ENCODE results near the gene NTRK3. TPM values are rescaled to one million over a fixed set of nuclear protein-coding genes. Genes with fewer than 3 reads are reported as not detected.
A peak's percentile ranks its signal among the peaks of the same experiment; 100 is the strongest.

NTRK3 gene
- total and polyA plus RNA-seq, 2 of the 8 experiments (the other 6 are each of a cell fraction or from before 2014, with no cell fraction given) = 4.5 to 6.8 TPM

DNA sequence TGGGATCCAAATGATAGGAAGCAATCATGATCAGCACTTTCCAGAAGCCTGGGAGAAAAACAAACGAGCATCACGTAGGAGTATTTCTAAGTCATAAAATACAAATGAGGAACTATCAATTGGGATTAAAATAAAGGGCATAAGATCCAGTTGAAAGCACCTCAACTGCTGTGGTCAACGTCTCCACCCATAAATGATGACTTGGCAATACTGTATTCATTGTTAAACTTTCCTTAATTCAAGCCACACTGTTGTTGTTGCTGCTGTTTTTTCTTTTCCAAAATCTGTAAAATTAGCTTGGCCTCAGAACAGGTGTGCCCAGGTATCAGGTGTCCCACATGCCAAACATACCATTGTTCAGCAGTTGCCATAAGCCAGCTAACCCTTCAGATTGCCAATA is 395.8 kb downstream of the NTRK3 start:
- Histone ChIP-seq H3K4me2 (ENCODE audit: insufficient read depth in 1 of 2, low read depth in 2 of 2, low read length in 2 of 2) (no peak overlapping the region), H2BK20ac (ENCODE audit: low read length) (no peak overlapping the region), H4K20me1 (replicated peaks in 1 of 2; ENCODE audit: control insufficient read depth in 1 of 2, insufficient read depth in 2 of 2, low read length in 2 of 2) (no peaks in the 10 kb centered on the region), H2BK12ac (ENCODE audit: low read depth, low read length) (no peak overlapping the region), H3K79me1 (ENCODE audit: low read depth, low read length) (no peaks in the 10 kb centered on the region), H4K91ac (replicated peaks; ENCODE audit: insufficient read length, low read length) (no peak overlapping the region), H2BK15ac (ENCODE audit: low read length) (no peak overlapping the region), H3K27me3 (replicated peaks in 1 of 4; ENCODE audit: control insufficient read depth in 3 of 4, extremely low read depth in 1 of 4, insufficient read depth in 3 of 4, low read length in 3 of 4) (no peaks in the 10 kb centered on the region), H3K4me1 (replicated peaks in 1 of 4; ENCODE audit: control insufficient read depth in 3 of 4, insufficient read depth in 4 of 4, low read length in 3 of 4) (no peaks in the 10 kb centered on the region), H3K9ac (replicated peaks in 1 of 4; ENCODE audit: extremely low read depth in 1 of 4, low read depth in 3 of 4, low read length in 3 of 4) (no peak overlapping the region), H3K56ac (replicated peaks; ENCODE audit: insufficient read length, low read depth, low read length) (no peak overlapping the region), H3K4ac (replicated peaks; ENCODE audit: insufficient read length, low read depth, low read length) (no peak overlapping the region), H3K9me3 (ENCODE audit: insufficient read depth in 2 of 2, low read depth in 1 of 2, low read length in 1 of 2) (no peaks in the 10 kb centered on the region), H2BK120ac (replicated peaks; ENCODE audit: low read depth, low read length) (no peak overlapping the region), H3K14ac (ENCODE audit: insufficient read length) (no peak overlapping the region), H2BK5ac (ENCODE audit: low read depth, low read length) (no peak overlapping the region), H2AFZ (ENCODE audit: low read length) (no peak overlapping the region), H3K4me3 (ENCODE audit: extremely low read depth in 1 of 4, insufficient read depth in 2 of 4, low read depth in 3 of 4, low read length in 4 of 4) (no peak overlapping the region), H2AK5ac (ENCODE audit: low read depth, low read length) (no peak overlapping the region), H3K79me2 (ENCODE audit: control insufficient read depth in 1 of 2, insufficient read depth in 2 of 2, low read length in 2 of 2) (no peaks in the 10 kb centered on the region), H3K27ac (ENCODE audit: low read depth, low read length) (no peak overlapping the region), H4K5ac (ENCODE audit: insufficient read length, low read depth, low read length) (no peak overlapping the region), H3K36me3 (ENCODE audit: control insufficient read depth in 2 of 4, insufficient read depth in 4 of 4, low read length in 3 of 4) (no peaks in the 10 kb centered on the region), H3K23me2 (ENCODE audit: low read depth, low read length) (no peaks in the 10 kb centered on the region; the same call in 1 of the 2 replicates), H4K8ac (ENCODE audit: extremely low read depth, insufficient read depth, low read length) (no peak overlapping the region), H3K18ac (ENCODE audit: extremely low read depth, low read length) (no peak overlapping the region), H3K23ac (ENCODE audit: insufficient read length) (no peak overlapping the region)
- POLR2A ChIA-PET (ENCODE audit: partially characterized antibody) = no interaction called here
- WGBS, 2 experiments (ENCODE audit: extremely low coverage in 1 of 2, insufficient coverage in 1 of 2, insufficient read length in 1 of 2, insufficient replicate concordance in 2 of 2, low coverage in 1 of 2, low lambda C conversion rate in 2 of 2, missing lambda C conversion rate in 1 of 2) = 85% methylated on average over 3 of the region's 3 CpGs; no CpG with 5 or more reads in 1 of the 2 experiments
- TF ChIP-seq YY1 (IDR thresholded peaks at IDR 0.05; ENCODE audit: low read depth, low read length) = no peak
- TF ChIP-seq MAFK (IDR thresholded peaks at IDR 0.05; ENCODE audit: low read depth, low read length) = peak; percentile 49; the same call in 1 of the 2 replicates
- TF ChIP-seq EGR1 (IDR thresholded peaks at IDR 0.05; ENCODE audit: borderline replicate concordance, low read depth, low read length) = no peak
- DNase-seq (ENCODE audit: low read depth in 1 of 2, low spot score in 2 of 2) (no peak), FAIRE-seq (no peak)
- CTCF ChIA-PET (ENCODE audit: partially characterized antibody) = interaction anchor here (0.7 kb wide), 1 partner anchor 332 kb away, joined by 4 read pairs; no protein-coding TSS in a partner anchor
